NOMO-1 treated with dmso at 0.1 percent for 144 hours (cell line): ENCODE measurements around the gene IQCK.
"Not testable (repeated sequence)": the region's sequence is repeated elsewhere in the genome, so short reads cannot be mapped to it uniquely, and the experiment has no call there.

ENCODE experiments used
- DNase-seq: peaks from one replicate; lab custom pipeline; 2025; ENCODE audit not compliant: unreplicated experiment; lab: John Stamatoyannopoulos, UW

Gene IQCK

GRCh38 chr16:19715566-19715965 is 2.5 kb upstream of the IQCK start:
- no peak for DNase-seq

- no peak for DNase-seq
Observed at GRCh38 chr16:19716183-19716582, 1.9 kb upstream of the IQCK start.

DNA sequence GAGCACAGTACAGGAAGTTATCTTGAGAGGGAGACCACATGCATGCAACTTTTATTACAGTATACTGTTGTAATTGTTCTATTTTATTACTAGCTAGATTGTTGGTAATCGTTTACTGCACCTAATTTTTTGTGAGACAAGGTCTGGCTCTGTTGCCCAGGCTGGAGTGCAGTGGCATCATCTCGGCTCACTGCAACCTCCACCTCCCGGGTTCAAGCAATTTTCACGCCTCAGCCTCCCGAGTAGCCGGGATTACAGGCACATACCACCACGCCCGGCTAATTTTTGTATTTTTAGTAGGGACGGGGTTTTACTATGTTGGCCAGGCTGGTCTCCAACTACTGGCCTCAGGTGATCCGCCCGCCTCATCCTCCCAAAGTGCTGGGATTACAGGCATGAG is 1.3 kb upstream of the IQCK start:
- DNase-seq: not testable (repeated sequence)

DNA sequence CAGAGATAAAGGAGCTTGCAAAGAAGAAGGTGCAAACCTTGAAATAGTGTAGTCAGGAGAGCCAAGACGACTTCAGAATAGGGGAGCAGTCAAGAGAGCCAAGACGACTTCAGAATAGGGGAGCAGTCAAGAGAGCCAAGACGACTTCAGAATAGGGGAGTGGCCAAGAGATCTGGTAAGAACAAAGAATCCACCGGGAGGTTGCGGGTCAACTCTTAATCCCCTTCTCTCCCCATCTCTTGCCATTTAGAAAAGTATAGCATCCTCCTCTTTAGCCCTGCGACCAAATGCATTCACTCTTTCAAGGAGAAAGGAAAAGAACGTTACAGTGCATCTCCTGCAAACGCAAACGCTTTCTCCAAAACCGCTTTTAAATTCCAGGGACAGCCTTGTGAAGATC is 757 bp upstream of the IQCK start:
- DNase-seq: no peak

DNA sequence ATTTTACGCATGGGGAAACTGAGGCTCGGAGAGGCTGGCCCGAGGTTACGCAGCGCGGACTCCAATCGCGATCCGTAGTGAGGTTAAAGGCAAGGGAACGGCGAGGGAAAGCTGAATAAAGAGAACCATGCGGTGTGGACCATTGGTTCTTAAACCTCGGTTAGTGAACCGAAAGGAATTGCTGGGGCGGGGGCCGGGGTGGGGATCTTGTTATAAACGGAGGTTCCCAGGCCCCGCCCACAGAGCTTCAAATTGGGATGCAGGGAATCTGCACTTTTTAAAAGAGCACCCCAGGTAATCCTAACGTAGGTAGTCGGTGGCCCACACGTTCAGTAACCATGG is 524 bp downstream of the IQCK start:
- DNase-seq: no peak

GRCh38 chr16:19722269-19722952 is 4.3 kb downstream of the IQCK start:
- DNase-seq: no peak

GRCh38 chr16:19722981-19723380 is 4.9 kb downstream of the IQCK start:
- DNase-seq: no peak

DNA sequence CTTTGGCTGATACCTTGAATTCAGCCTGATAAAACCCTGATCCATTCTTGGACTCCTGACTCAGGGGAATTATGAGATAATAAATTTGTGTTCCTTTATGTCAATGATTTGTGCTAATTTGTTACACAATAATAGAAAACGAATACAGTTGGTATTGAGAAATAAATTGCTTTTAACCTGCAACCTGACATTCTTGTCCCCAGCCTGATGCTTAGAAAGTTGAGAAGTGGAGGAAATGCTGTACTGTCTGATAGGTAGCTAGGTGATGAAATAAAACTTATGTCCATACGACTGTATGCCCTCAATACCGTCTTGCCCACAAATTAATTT is 10.5 kb downstream of the IQCK start:
- DNase-seq: no peak

DNA sequence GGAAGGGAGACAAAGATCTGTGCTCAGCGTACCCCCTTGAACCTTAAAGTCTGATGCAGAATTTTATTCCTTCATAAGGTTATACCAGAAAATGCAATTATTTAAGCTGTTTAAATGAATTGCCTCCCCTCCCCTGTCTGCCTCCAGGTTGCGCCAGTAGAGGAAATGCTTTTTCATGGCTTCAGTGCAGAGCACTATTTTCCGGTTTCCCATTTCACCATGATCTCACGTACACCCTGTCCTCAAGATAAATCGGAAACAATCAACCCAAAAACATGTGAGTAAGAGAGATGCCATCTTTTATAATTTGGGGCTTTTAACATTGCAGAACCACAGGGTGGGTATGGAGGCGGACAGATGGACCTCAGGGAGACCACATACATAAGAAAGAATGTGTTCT is 15.5 kb downstream of the IQCK start:
- no peak for DNase-seq

DNA sequence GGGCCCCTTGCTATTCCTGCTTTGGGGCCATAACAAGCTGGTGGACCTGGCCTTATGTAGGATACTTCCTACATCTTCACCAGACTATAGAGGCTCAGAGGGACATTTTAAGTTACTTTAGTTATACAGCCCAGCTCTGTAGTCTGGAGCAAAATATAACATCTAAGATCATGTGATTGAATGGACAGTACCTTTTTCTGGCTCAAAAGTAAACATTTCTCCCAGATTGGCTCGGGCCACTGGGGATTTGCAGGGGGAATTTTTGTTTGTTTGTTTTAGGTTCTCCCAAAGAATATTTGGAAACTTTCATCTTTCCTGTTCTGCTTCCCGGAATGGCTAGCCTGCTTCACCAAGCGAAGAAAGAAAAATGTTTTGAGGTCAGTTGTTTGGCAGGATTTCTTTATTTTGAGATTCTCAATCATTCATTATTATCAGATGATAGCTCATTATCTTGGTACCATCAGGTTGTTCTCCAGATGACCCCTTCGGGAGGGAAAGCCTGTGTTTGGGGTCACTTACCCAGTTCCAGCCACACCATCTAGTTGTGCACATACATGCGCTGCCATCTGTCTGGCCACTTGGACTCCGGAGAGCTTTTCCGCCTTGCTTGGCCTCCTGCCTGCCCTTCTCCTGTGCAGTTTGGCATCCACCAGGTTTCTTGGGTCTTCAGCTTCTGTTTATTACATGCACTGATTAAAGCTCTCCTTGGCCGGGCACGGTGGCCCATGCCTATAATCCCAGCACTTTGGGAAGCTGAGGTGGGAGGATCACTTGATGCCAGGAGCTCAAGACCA is 17.2 kb downstream of the IQCK start:
- DNase-seq: no peak

DNA sequence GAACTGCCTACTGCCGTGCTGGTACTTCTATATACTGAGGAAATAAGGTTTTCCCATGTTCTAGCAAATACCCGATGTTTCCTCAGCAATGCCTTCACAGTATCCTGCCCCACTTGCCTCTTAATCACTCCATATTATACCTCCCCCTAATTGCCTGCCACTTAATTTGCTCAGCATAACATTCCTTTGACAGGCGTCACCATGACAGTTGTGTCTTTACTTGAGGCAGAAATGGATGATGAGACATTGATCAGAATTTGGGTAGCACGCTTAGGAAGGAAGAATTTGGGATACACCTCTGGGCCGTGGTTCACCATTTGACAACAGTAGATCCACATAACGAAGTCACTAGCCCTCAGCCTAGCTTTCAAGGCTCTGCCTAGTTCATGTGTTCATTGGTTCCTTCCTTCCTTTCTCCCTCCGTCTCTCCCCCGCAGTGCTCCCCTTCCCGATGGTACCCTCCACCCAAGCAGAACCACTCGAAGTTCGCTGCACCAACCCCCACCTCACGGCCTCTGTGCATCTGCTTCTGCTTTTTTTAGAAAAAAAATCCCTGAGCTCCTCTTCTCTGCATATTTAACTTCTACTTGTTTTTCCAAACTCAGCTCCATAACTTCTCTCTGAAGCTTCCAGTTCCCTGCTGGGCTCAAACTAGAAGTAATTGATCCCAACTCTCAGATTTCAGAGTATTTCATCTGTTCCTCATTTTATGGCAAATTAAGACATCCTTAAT is 19.4 kb downstream of the IQCK start:
- no peak for DNase-seq

DNA sequence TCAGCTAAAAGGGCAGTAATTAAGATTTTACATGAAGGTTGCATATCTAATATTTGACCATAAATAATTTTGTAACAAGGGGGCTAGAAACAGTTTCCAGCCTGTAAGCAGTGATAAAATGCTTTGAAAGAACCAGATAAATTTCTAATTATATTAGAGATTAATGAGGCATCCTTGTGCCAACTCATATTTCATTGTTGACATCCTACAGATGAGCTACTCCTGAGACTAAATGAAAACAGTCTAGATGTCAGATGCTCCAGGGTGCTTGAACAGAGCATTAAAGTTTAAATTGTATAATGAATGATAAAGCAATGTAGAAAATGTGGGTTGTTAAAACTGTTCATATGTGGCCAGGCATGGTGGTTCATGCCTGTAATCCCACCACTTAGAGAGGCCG is 23.3 kb downstream of the IQCK start:
- DNase-seq: no peak

GRCh38 chr16:19743816-19744159 is 25.7 kb downstream of the IQCK start:
- no peak for DNase-seq

DNA sequence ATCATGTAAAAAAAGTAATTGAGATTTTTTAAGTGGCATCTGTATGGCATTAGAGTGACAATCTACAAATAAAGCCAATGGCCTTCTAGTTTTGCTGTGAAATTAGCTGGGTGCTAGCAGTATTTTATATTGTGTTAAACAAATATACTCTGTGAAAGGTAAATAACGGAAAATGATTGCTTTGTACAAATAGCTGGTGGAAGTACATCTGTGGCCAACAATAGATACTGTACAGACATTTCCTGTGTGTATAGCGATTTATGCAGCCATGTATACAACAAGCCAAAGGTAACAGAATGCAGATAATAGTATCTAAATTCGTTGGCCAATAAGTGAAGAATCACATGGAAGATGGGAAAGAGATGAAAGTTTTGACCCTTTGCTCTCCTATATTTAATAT is 26.6 kb downstream of the IQCK start:
- DNase-seq: no peak

DNA sequence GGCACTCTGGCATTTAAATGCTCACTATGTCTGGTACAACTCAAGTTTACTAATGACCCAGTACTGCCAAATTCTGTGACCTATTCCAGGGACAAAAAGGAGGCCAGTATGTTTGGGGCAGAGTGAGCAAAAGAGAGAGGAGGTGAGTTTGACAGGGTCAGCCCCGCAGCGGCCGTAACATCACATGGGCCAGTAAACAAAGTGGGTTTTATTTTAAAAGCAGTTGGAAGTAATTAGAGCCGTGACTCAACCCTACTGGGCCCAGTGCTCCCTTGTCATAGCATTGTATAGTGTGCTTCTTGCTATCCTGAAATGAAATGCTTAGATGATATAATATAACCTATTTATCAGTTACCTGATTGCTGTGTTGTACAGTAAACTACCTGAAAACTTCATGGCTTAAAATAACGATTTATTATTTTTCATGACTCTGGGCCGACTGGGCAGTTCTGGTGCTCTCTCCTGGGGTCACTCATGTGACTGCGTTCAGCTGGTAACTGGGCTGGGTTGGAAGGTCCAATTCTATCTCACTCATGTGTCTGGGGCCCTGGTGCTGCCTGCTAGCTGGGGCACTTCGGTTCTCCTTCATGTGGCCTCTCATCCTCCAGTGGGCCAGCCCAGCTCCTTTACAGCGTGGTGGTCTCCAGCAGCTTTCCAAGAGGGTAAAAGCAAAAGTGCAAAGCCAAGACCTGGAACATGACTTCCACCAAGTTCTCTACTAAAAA is 27.4 kb downstream of the IQCK start:
- DNase-seq: no peak

DNA sequence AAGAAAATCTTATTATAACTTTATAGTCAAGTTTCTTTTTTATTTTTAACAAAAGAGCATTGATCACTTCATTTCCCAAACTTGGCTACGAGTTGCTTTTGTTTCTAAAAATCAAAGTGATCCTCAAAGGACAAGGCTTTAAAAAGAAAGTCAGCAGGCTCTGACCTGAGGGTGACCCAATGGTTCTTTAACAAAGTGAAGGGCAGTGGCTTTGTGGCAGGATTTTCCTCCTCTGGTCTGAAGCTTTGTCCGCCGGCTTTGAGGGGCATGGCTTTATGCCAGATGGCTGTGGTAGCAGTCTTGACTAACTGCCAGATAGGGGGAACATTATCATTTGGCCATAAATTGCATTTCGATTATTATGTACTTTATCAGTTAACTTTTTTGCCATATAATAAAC is 28.5 kb downstream of the IQCK start:
- DNase-seq: no peak

DNA sequence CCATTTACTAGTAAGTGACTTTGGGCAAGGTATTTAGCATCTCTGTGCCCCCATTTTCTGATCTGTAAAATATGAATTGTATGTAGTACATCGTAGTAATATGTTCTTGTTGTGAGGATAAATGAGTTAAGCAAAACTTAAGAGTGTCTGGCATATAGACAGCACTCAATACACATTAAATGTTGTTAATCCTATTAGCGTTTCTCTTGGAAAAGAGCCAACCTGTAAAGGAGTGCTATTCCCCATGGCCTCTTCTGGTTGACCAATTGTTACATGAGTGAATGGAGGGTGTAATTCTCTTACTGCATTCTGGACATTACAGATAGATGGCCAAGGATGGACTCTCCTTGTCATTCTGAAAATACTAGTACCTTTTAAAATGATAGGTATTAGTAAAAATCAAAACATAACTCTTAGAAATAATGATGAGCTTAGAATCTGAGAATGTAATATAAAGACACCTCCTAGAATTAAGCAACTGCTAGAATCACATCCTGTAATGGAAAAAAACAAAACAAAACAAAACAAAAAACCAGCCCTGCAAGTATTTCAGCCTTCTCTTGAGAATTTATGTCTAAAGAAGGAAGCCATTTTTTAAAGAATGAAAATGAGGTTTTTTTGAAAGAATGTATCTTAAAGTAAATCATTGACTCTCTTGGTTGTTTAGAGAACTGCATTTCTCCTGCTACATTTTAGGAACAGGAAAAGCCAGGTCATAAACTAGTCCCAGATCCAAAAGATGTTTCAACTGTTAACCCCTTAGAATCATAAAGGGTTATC is 30.5 kb downstream of the IQCK start:
- no peak for DNase-seq

GRCh38 chr16:19749571-19750080 is 31.6 kb downstream of the IQCK start:
- DNase-seq: no peak

DNA sequence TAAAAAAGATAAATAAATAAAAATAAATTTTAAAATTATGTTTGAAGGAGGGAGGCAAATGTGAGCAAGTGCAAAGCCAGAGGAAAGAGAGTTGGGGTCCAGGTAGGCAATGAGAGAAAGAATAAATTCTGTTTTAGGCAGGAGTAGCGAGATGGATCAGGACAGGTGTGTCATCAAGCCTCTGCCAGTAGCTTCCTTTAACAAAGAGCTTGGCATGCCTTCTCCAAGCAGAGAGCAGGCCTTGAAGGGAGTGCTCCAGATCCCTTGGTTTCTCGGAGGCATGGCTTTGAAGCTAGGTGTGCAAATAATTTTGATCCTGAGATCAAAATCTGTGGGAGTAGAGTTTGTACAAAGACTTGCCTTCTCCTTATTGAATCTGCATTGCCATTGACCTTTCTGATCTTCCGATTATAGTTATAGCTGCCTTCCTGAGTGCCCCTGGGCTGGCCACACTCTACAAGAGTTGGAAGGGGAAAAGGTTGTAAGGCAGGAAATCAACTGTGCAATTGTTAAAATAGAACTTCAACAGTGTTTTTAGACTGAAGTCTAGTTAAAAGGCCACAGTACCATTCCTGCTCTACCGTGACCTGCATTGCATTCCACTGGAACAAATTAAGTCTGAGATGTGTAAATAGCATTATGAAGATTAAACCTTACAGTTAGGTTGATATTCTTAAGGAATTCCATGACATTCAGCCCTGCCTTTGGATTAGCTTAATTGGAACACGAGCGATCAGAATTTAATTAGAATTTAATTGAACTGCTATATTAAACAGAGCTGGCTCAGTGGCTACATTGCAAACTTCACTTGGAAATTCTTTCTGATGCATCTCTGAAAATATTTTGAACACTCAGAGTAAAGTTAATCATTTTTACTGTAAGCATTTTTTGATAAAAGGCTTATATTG is 33.7 kb downstream of the IQCK start:
- no peak for DNase-seq
